Stimulated activated CD4-positive, alpha-beta T cell treated with anti-CD3 and anti-CD28 coated beads, TNF-alpha, amount 100 ng/mL, for 4 hours (primary cell): ENCODE results near the gene ITPR1.
"Not testable (repeated sequence)": the region's sequence is repeated elsewhere in the genome, so short reads cannot be mapped to it uniquely, and the experiment has no call there.

Source experiments
- DNase-seq, 3 experiments: peaks; one replicate each; pipeline ENCODE4 v3.0.0-alpha.2; 2020; ENCODE audit warnings: low read depth in 3 of 3

Gene ITPR1

DNA sequence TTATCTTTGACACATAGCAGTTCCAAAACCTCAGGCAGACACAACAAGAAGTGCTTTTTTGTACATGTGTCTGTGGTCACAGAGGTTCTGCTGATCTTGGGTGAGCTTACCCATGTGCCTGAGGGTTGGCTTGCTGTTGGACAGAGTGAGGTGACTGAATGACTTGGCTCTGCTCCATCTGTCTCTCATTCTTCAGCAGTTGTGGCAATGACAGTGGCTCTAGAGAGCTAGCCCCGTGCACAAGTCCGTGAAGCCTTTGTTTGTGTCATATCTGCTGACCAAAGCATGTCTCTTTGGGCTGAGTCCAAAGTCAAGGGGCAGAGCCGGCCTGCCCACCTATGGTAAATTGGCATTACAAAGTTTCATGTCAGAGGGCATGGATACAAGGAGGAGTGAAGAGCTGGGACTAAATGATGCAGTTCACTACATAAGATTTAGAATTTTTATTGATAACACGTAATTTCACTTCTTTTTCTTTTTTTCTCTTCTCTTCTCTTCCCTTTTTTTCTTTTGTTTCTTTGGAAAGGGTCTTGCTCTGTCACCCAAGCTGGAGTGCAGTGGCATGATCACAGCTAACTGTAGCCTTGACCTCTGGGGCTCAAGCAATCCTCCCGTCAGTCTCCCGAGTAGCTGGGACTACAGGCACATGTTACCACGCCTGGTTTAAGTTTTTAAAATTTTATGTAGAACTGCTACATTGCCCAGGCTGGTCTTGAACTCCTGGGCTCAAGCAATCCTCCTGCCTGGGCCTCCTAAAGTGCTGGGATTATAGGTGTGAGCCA is 77.9 kb downstream of the ITPR1 start:
- no peak for DNase-seq

DNA sequence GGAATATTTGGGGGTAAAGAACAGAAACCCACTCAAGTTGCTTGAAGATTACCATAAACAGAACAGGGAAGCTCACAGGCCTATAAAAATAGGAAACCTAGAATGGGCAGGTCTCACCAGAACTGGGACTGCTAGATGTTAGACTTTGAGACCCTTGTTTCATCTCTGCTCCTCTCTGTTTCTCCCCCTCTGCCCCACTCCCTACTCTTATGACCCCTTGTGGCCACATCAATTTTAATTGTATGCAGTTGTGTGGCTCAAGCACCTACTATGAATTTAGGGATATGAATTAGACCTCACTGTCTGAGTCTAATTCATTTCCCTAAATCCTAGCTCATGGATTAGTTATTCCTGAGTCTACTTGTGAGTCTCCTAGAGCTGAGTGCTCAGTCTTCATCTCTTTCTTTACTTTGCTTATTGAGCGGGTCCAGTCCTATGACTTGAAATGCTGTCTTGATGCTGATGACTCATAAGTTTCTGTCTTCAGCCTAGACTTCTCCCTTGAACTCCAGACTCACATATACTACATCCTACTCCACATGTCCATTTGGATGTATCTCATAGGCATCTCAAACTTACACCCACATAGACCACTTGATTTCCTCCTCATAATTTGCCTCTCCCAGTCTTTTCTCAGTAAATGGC is 78.7 kb downstream of the ITPR1 start:
- DNase-seq = no peak

DNA sequence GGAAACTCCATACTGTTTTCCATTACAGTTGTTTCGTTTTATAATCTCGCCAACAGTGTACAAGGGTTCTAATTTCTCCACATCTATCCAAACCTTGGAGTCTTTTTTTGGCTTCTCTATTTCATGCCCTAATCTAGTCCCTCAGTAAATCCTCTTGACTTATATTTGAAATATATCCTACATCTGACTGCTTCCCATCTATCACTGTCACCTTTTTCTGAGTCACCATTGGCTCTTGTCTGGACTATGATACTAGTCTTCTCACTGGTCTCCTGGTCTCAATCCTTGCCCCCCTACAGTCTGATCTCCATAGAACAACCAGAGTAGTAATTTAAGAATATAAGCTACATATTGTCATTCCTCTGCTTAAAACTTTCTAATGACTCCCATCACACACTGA is 80.0 kb downstream of the ITPR1 start:
- DNase-seq = no peak

DNA sequence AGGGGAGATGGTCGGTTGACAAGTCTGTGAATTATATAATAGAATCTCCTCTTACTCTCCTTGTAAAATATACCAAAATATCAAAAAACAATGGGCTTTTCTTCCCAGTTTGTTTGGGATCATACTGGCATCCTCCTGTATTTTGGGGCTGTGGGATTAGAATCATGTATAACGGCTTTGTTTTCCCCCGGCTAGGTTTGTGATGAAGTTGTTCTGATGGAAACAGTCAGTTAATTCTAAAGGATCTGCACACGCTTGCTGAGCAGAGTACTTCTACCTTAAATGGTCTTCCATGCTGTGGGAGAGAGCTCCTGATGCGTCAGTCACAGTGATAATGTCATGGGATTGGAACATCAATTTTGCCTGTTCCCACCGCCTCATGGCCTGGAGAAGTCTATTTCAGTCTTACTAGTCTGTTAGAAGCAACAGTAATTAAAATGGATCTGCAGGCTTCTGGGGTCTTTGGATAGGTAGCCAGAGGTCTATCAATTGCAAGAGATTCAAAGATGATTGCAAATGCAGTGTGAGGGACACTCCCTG is 81.3 kb downstream of the ITPR1 start:
- no peak for DNase-seq

DNA sequence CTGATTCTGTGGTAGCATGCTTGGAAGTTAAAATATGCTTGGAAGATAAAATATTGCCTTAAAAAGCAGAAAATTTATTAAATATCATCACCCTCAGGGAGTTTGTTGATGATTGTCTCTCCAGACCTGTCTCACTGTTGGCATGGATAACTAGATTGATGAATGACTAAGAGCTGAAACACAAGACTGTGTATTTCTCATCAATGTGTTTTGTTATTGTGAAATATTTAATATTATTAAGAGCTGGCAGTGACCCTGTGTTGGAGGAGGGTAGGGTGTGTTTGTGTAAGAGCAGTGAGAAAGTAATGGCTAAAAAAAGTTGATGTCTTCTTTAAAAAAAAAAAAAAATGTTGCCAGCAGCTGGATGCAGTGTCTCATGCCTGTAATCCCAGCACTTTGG is 82.2 kb downstream of the ITPR1 start:
- no peak for DNase-seq

DNA sequence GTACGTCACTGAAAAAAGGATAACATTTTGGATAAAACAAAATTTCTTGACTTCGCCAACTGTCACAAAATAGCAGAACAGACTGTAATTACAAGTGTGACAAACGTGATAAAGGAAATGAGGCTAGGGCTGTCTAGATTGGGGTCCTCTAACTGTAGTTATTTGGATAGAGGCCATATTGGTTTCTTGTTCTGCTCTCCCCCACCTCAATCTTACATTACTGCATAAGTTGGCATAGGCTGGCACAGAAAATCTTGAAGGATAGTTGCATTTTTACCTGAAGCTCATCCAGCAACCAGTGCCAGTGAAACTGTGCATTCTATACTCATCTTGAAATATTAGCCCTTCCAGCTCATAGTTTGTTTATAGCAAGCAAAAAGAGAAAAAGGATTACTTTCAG is 84.6 kb downstream of the ITPR1 start:
- DNase-seq = no peak

DNA sequence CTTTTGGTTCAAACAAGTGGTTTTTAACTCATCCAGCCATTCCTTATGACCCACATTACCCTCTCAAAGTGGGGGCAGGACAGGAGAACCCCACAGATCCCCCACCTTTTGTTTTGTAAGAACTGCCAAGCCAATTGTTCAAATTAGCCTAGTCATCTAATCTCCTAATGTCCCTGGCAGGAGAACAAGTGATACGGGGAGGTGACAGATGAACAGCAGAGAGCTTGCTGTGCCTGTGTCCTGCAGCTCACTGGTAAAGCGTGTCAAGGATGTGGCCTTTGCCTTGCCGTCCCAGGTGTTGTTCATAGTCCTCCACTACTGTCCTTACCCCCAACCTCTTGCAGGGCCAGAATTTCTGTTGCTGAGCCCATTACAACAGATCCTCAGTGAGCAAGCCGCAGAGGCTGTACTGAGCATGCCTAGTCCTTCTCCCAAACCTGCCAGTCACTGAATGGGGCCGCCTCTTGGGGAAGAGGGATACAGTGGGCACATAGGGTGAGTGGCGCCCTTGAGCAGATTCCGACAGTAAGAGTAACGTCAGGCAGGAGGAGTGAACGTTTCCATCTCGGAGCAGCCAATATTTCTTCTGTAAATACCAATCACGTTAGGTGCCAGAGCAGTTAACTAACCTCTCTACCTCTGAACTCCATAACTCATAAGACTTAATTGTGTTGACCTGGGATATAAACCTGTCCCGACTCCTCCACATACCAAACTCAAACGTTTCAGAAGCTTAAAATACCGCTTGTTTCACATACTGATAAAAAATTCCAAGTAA is 87.4 kb downstream of the ITPR1 start:
- DNase-seq = no peak

DNA sequence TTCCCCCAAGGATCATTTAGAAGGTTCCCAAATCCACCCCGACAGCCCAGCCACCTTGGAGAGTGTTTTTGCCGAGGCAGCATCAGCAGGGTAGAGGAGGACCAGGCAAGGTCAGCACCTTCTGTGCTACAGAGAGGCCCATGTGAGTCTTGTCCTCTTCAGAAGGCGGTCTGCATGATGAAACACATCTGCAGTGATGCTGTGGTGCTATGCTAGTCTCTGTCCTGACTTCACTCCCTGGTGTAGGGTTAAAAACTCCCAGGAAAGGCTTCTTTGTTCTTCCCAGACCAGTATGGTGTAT is 87.9 kb downstream of the ITPR1 start:
- no peak for DNase-seq

DNA sequence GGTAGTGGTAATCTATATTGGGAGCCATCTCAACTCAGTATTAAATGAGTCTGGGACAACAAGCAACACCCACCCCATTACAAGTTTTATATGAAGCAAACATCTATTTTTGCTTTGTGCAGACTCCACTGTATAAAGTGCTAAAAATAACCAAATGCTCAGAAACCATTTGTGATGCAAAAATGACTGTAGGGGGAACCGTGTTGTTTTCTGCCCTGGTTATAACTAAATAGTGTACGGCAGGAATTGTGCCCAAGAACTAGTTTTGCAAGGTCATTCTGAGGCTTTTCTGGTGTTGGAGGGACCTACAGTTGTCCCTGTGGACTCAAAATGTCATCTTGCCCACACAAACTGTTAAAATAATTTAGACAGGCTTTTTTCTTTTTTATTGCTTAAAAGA is 88.3 kb downstream of the ITPR1 start:
- DNase-seq = no peak

DNA sequence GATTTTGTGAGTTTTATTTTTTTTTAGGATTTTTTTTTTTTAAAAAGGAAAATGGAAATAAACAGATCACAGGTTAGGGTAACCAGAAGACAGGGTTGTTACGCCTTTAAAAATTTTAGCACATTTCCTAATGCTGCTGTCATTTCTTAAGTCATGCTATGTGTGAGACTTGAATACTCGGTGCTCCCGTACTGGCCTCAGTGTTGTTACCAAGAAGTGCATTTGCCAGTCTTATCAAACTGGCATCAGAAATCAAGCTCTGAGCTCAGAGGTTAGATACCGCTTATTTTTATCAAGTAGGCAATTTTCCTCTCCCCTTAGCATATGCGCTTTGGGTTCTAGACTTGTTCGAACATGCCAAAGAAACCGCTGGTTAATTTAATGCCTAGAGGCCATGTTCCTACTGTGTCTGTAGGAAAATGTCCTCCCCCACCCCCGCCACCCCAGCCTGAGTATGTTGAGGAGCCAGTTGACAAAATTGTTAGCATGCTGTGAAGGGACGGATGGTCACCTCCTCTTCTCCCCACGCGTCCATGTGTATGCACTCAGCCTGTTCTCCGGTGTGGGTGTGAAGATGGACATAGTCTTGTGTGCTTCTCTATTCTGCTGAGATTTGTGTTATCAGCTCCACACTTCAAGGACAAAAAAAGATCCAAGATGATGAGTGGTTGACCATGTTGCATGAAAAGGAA is 88.9 kb downstream of the ITPR1 start:
- DNase-seq = no peak

DNA sequence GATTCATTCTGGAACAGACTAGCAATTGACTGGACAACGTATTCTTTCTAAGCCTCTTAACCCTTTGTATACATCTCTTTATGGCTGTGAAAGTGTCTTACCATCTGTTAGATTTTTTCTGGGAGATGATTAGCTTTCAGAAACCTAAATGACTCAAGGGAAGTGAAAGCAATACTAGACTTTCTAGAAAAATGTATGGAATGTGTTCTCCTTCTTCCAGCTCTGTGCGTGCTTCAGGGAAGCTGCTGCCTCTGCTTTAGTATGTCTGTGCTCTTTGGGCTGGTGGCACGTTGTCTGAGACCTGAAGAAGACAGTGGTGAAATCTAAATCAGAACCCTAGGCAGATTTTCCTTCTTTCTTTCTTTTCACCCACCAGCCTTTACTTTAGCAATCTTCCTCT is 89.5 kb downstream of the ITPR1 start:
- DNase-seq = no peak

DNA sequence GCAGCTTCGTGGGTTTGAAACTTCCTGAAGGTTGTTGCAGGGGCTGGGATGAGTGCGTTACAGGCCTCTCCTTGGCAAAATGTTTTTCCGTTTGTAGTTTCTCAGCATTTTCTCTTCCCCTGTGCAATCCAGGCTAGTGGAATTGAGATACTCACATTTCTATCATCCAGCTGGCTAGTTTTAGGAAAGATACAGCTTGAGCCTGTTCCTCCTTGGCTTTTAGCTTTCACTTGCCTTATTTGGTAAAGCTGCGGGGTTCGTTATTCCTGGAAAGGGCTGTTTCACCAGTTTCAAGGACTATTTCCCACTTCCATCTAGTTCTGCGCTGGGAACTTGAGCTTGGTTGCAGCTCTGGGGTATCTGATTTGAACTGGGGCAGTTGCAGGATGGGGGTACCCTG is 90.3 kb downstream of the ITPR1 start:
- DNase-seq = no peak

DNA sequence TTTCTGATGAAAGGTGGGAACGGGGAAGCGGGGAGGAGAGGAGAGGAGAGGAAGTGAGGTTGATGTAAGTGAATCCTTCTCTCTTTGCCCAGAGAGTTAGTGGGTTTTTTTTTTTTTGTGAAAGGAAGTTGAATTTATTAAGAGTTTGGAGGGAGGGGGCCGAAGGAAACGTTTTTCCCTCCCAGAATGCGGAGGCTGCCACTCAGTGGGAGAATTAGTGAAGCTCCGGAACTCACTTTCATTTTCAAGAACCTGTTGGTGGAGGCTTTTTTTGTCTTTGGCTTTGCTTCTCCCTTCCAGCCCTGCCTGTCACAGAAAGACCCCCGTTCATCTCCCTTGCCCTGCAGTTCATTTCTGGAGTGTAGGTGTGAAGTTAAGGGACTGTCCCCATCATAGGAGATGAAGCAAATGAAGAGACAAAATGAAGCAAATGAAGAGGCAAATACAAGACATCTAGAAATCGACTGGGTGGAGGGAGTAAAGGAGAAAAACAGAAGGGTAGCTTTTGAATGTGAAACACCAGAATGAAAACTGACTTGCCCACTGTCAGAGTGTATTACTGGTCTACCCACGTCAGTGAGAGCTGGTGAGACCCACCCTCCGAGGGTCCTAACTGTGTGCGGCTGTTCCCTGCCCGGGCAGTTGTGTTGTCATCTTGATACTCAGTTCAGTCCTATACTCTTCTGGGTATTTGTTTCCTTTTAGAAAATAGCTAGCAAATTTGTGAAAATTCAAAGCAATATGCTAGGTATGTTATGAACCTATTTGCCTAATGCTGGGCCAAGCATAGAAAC is 91.5 kb downstream of the ITPR1 start:
- DNase-seq = no peak

DNA sequence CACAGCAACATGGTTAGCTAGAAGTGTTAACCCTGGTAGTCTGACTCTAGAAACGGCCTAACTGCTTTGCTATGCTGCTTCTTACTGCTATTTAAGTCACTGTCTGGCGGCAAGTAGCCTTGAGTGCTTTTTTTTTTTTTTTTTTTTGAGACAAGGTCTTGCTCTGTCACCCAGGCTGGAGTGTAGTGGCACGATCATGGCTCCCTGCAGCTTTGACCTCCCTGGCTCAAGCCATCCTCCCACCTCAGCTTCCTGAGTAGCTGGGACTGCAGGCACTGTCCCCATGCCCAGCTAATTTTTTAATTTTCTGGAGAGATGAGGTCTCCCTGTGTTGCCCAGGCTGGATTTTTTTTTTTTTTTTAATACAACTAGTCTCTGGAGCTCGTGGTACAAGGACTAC is 93.2 kb downstream of the ITPR1 start:
- DNase-seq = no peak

DNA sequence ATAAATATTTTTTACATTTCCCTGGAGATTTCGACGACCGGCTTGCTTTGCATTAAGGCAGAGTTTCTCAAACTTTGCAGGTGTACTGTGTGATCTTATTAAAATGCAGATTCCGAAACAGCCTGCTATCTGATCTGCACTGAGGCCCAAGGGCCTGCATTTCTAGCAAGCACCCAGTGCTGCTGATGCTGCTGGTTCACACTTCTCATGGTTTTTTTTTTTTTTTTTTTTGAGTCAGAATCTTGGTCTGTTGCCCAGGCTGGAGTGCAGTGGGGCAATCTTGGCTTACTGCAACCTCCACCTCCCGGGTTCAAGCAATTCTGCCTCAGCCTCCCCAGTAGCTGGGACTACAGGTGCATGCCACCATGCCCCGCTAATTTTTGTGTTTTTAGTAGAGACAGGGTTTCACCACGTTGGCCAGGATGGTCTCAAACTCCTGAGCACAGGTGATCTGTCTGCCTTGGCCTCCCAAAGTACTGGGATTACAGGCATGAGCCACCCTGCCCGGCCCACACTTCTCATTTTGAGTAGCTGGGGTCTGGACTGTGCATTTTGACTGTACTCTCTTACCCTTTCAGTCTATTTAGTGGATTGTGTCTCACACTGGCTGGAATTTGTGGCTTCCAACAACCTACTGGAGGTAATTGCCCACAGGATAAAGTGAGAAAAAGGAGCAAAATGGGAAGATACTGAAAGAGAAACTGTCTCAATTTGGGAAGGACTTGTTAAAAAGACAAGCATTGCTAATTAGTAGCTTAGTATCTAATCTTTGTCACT is 94.1 kb downstream of the ITPR1 start:
- DNase-seq = no peak

DNA sequence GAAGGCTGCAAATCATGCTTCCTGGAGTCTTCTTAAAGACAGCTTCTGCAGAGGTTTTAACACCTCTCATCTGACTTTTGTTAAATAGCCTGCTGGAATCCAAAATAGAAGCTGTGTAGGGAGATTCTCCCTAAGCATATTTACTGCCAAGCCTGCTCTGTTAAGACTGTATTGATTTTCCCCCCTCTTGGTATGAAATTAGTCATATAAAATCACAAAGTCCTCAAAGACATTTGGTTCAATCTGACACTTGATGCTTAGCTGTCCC is 94.6 kb downstream of the ITPR1 start:
- DNase-seq = no peak

DNA sequence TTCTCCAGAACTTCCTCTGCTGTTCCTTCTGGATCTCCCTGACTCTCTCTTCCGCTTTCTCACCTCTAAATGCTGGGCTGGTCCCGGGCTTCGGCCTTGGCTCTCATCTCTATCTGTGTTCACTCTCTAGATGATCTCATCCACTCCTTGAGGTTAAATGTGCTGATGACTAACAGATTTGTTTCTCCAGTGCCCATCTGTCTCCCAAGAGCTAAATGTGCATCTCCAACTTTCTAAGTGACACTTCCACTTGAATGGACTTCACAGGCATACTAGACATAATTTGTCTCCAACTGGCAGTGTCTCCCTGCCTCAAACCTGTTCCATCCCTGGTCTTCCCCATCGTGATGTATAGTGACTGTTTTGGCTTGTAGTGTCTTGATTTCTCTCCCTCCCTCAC is 95.3 kb downstream of the ITPR1 start:
- no peak for DNase-seq

DNA sequence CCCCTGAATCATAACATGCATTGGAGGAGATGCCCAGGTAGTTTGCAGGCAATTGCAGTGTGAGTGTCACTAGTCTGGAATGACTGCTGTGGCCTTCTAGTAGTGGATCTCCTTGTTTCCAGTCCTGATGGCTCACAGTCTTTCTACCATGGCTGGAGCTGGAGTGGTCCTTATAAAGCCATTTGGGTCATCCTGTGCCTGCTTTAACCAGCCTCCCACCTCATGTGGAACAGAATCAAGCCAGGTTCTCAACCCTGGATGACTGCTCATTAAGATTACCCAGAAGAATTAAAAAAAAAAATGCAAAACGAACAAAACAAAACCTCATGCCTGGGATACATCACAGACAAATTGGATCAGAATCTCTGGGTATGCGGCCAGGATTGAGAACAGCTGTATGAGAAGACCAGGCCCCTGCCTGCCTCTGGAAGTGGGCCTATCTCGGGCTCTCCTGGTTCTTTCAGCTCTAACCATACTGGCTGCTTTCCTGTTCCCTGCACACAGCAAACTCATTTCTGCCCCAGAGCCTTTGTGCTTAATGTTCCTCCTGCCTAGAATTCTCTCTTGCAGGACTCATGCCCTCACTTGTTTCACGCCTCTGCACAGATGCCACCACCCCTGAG is 96.4 kb downstream of the ITPR1 start:
- DNase-seq = no peak

DNA sequence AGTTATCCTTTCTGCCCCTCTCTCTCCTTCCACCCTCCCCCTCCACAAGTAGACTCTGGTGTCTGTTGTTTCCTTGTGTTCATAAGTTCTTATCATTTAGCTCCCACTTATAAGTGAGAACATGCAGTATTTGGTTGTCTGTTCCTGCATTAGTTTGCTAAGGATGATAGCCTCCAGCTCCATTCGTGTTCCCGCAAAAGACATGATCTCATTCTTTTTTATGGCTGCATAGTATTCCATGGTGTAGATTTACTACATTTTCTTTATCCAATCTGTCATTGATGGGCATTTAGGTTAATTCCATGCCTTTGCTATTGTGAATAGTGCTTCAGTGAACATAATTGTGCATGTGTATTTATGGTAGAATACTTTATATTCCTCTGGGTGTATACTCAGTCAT is 97.7 kb downstream of the ITPR1 start:
- DNase-seq = not testable (repeated sequence)

DNA sequence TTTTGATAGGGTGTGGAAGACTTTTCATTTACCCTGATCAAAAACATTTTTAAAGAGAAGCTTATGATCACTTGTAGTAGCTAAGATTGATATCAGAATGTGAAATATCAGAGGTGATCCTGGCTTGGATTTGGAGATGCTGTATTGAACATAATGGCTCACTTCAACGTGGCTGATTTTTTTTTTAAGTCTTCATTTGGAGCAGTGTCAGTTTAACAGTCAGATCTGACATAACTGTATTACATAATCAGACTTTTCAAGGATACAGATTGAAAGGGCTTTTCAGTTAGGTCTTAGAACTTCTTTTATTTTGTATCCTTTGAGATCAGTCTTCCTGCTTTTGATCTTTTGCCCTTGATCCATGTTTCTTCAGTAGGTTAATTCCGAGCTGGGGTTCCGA is 98.5 kb downstream of the ITPR1 start:
- DNase-seq = no peak
